MM.1S (cell line): ENCODE data around the gene RPL35A.
"Not testable (repeated sequence)": the region's sequence is repeated elsewhere in the genome, so short reads cannot be mapped to it uniquely, and the experiment has no call there.

Experiments used
- DNase-seq: peaks from one replicate; pipeline ENCODE4 v3.0.0-alpha.2; 2015
- H2AFZ ChIP-seq: fragments of 300-600 bp; sonication (generic); 2 replicates; pipeline ENCODE4 v1.6.0; 2016; ENCODE audit warnings: antibody characterized with exemption, low read length
- H3F3A ChIP-seq: fragments of 300-600 bp; sonication (generic); 2 replicates; pipeline ENCODE4 v1.6.1; 2016; ENCODE audit warnings: mild to moderate bottlenecking, antibody characterized with exemption, low read length, moderate library complexity, mixed read lengths; ENCODE audit not compliant: insufficient read depth
- H3K27ac ChIP-seq: fragments of 300-600 bp; sonication (generic); 2 replicates; pipeline ENCODE4 v1.5.1; 2016; ENCODE audit warnings: mild to moderate bottlenecking, low read length
- H3K27me3 ChIP-seq: fragments of 300-600 bp; sonication (generic); replicated peaks from 2 replicates; pipeline ENCODE4 v1.6.0; 2016; ENCODE audit warnings: low read length; ENCODE audit not compliant: insufficient read depth
- H3K36me3 ChIP-seq: fragments of 300-600 bp; sonication (generic); replicated peaks from 2 replicates; pipeline ENCODE4 v1.6.1; 2016; ENCODE audit warnings: mild to moderate bottlenecking, low read length, mixed read lengths; ENCODE audit not compliant: insufficient read depth
- H3K4me1 ChIP-seq: fragments of 300-600 bp; sonication (generic); 2 replicates; pipeline ENCODE4 v1.6.1; 2016; ENCODE audit warnings: low read length, mixed read lengths
- H3K4me2 ChIP-seq: fragments of 300-600 bp; sonication (generic); 2 replicates; pipeline ENCODE4 v1.6.0; 2016; ENCODE audit warnings: low read depth, low read length
- H3K4me3 ChIP-seq: fragments of 300-600 bp; sonication (generic); 2 replicates; pipeline ENCODE4 v1.5.1; 2016; ENCODE audit warnings: low read length, mixed read lengths
- H3K79me2 ChIP-seq: fragments of 300-600 bp; sonication (generic); 2 replicates; pipeline ENCODE4 v1.6.1; 2016; ENCODE audit warnings: mixed run types, low read length, mixed read lengths
- H3K9ac ChIP-seq: fragments of 300-600 bp; sonication (generic); 2 replicates; pipeline ENCODE4 v1.6.1; 2016; ENCODE audit warnings: low read length, mixed read lengths
- H3K9me2 ChIP-seq: fragments of 300-600 bp; sonication (generic); replicated peaks from 2 replicates; pipeline ENCODE4 v1.6.1; 2016; ENCODE audit warnings: mild to moderate bottlenecking, low read length, mixed read lengths; ENCODE audit not compliant: insufficient read depth
- H3K9me3 ChIP-seq: fragments of 300-600 bp; sonication (generic); replicated peaks from 2 replicates; pipeline ENCODE4 v1.6.1; 2016; ENCODE audit warnings: mild to moderate bottlenecking, low read length, mixed read lengths; ENCODE audit not compliant: insufficient read depth
- H4K20me1 ChIP-seq: fragments of 300-600 bp; sonication (generic); 2 replicates; pipeline ENCODE4 v1.6.1; 2016; ENCODE audit warnings: mild to moderate bottlenecking, low read length, moderate library complexity, mixed read lengths; ENCODE audit not compliant: insufficient read depth
- EZH2 ChIP-seq: fragments of 300-600 bp; sonication (generic); optimal IDR thresholded peaks from 2 replicates; pipeline ENCODE3; 2017; ENCODE audit warnings: low read depth, mild to moderate bottlenecking, antibody characterized with exemption, low read length, mixed read lengths
- EZH2phosphoT487 ChIP-seq: fragments of 300-600 bp; sonication (generic); IDR thresholded peaks from 2 replicates; pipeline ENCODE4 v1.6.1; 2018; ENCODE audit warnings: antibody characterized with exemption, low read length
- TF ChIP-seq, protein P1 (sequence below): fragments of 300-600 bp; sonication (generic); IDR thresholded peaks from 2 replicates; pipeline ENCODE4 v1.5.1; 2016; ENCODE audit warnings: antibody characterized with exemption, low read length, mixed read lengths

Gene RPL35A

DNA sequence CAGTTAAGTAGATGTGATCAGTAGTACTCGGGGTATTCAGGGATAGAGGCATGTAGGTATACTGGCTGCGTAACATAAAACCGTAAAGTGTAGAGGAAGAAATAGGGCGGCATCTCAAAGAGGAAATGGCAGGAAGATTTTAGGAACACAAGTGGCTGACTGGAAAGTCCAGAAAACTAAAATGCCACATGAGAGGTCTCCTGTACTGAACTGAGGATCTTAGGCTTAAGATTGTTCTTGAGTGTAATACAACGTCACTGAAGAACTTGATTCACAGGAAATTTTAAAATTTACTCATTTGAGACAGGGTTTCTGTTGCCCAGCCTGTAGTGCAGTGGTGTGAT, 7.8 kb downstream of the RPL35A start:
- peaks cover 8% of the 10 kb centered on the region; the same call in 1 of the 2 replicates for H4K20me1 ChIP-seq
- peaks cover 29% of the 10 kb centered on the region for H3K36me3 ChIP-seq
- no peak overlapping the region for H3K27ac ChIP-seq
- peaks cover 64% of the 10 kb centered on the region for H3F3A ChIP-seq
- TF ChIP-seq EZH2 (no peak), EZH2phosphoT487 (no peak)
- TF ChIP-seq, protein P1, sequence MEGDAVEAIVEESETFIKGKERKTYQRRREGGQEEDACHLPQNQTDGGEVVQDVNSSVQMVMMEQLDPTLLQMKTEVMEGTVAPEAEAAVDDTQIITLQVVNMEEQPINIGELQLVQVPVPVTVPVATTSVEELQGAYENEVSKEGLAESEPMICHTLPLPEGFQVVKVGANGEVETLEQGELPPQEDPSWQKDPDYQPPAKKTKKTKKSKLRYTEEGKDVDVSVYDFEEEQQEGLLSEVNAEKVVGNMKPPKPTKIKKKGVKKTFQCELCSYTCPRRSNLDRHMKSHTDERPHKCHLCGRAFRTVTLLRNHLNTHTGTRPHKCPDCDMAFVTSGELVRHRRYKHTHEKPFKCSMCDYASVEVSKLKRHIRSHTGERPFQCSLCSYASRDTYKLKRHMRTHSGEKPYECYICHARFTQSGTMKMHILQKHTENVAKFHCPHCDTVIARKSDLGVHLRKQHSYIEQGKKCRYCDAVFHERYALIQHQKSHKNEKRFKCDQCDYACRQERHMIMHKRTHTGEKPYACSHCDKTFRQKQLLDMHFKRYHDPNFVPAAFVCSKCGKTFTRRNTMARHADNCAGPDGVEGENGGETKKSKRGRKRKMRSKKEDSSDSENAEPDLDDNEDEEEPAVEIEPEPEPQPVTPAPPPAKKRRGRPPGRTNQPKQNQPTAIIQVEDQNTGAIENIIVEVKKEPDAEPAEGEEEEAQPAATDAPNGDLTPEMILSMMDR: no peak
- no peak overlapping the region for H2AFZ ChIP-seq
- no peak overlapping the region for H3K4me2 ChIP-seq
- peaks cover 22% of the 10 kb centered on the region for H3K79me2 ChIP-seq
- H3K4me1 ChIP-seq: peaks cover 16% of the 10 kb centered on the region
- no peak for DNase-seq
- no peaks in the 10 kb centered on the region for H3K9me2 ChIP-seq
- no peak overlapping the region for H3K4me3 ChIP-seq
- no peaks in the 10 kb centered on the region for H3K9me3 ChIP-seq
- no peak overlapping the region for H3K9ac ChIP-seq
- no peaks in the 10 kb centered on the region for H3K27me3 ChIP-seq

DNA sequence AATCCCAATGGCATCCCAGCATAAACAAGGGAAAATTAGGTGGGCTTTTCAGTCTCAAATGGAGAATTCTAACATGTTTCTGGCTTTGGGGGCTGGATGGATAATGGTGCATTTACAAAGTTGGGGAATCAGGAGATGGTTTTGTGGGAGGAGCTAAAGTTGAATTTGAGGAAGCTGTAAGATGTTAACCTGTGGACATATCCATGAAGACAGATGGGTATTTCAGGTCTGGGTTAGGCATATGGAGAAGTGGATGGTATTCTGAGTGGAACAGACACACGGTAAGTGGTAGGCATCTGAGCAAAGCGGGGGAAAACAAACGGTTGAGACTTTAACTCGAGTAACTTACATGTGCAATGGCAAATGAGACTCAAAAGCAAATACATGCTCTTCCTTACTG, 8.4 kb downstream of the RPL35A start:
- no peaks in the 10 kb centered on the region for H3K27me3 ChIP-seq
- no peak for DNase-seq
- no peak overlapping the region for H3K4me2 ChIP-seq
- no peaks in the 10 kb centered on the region for H3K9me3 ChIP-seq
- peaks cover 16% of the 10 kb centered on the region for H3K4me1 ChIP-seq
- H3K36me3 ChIP-seq: peaks cover 25% of the 10 kb centered on the region
- H3F3A ChIP-seq: peaks cover 60% of the 10 kb centered on the region
- H3K27ac ChIP-seq: no peak overlapping the region
- TF ChIP-seq, protein P1: no peak
- TF ChIP-seq EZH2phosphoT487 (no peak), EZH2 (no peak)
- peaks cover 3% of the 10 kb centered on the region; the same call in 1 of the 2 replicates for H4K20me1 ChIP-seq
- H3K9ac ChIP-seq: no peak overlapping the region
- H3K79me2 ChIP-seq: peaks cover 17% of the 10 kb centered on the region
- H2AFZ ChIP-seq: no peak overlapping the region
- H3K9me2 ChIP-seq: no peaks in the 10 kb centered on the region
- no peak overlapping the region for H3K4me3 ChIP-seq

GRCh38 chr3:197958848-197959247, 8.9 kb downstream of the RPL35A start:
- peaks cover 55% of the 10 kb centered on the region for H3F3A ChIP-seq
- H3K9ac ChIP-seq, DNase-seq, H3K27me3 ChIP-seq, H3K9me3 ChIP-seq, H4K20me1 ChIP-seq, H3K4me3 ChIP-seq, H3K27ac ChIP-seq, H3K9me2 ChIP-seq, H2AFZ ChIP-seq: not testable (repeated sequence)
- H3K79me2 ChIP-seq: peaks cover 12% of the 10 kb centered on the region
- peaks cover 16% of the 10 kb centered on the region for H3K4me1 ChIP-seq
- H3K4me2 ChIP-seq: peak overlapping the region; percentile 83; the same call in 1 of the 2 replicates
- H3K36me3 ChIP-seq: peaks cover 20% of the 10 kb centered on the region

DNA sequence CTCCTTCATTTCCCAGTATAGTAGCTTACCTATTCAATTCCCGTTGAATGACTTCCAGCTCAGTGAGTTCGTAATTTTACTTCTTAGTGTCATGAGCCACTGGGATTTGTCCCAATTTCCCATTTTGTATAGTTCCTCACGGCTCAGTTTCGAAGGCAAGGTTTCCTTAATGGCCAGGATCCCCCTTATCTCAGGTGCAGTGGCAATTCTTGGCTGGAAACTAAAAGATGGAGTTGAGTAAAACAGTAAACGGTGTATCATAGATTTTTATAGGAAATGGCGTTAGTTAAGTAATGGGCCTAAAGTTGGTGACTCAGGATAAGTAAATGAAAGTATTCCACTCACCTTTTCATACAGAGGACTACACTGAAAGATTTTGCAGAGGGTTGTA, 9.5 kb downstream of the RPL35A start:
- TF ChIP-seq EZH2phosphoT487: no peak
- TF ChIP-seq EZH2: no peak
- peaks cover 52% of the 10 kb centered on the region for H3F3A ChIP-seq
- H3K27me3 ChIP-seq: no peaks in the 10 kb centered on the region
- H3K4me3 ChIP-seq: peak overlapping the region; percentile 92
- no peaks in the 10 kb centered on the region for H3K9me2 ChIP-seq
- H3K9me3 ChIP-seq: no peaks in the 10 kb centered on the region
- H3K9ac ChIP-seq: peak overlapping the region; percentile 24; the same call in 1 of the 2 replicates
- H4K20me1 ChIP-seq: no peaks in the 10 kb centered on the region
- peaks cover 13% of the 10 kb centered on the region; the same call in 1 of the 2 replicates for H3K36me3 ChIP-seq
- peak overlapping the region; percentile 69 for H2AFZ ChIP-seq
- peak overlapping the region; percentile 83 for H3K4me2 ChIP-seq
- DNase-seq: no peak
- peaks cover 16% of the 10 kb centered on the region for H3K4me1 ChIP-seq
- peak overlapping the region; percentile 48; the same call in 1 of the 2 replicates for H3K27ac ChIP-seq
- H3K79me2 ChIP-seq: peaks cover 6% of the 10 kb centered on the region; the same call in 1 of the 2 replicates
